Astrocyte of the spinal cord (primary cell): ENCODE data around the gene SNAP47.

Experiments
- DNase-seq: peaks from one replicate; pipeline ENCODE4 v3.0.0; 2011; ENCODE audit warnings: low read depth, low spot score
- H3K4me3 ChIP-seq: 2 replicates; pipeline ENCODE4 v1.5.1; 2011; ENCODE audit warnings: low read depth, mild to moderate bottlenecking, low read length, moderate library complexity
- CTCF ChIP-seq: IDR thresholded peaks from 2 replicates; pipeline ENCODE4 v1.5.1; 2012; ENCODE audit warnings: low read depth, mild to moderate bottlenecking, low read length, inconsistent platforms
- in situ Hi-C: cut with HindIII; loops from 2 replicates; pipeline ENCODE4 v1.10.0; 2017; ENCODE audit warnings: low sequenced_read_pairs

SNAP47 gene

DNA sequence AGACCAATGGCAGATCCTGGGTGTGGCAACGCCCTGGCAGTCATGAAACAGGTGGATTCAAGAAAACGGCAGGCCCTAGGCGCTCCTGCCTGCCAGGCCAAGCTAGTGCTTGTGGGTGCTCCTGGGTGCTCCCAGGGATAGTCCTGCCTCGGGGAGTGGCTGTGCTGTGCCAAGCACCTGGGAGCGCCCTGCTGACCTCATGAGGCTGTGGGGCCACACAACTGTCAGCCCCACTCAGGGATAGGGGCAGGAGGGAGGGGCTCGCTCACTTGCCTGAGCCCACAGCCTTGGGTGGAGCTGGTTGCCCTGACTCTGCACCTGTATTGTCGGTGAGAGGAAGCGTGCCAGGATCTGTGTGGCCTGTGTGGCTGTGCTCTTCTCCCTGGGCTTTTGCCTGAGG lies 9.4 kb downstream of the SNAP47 start:
- no peak for TF ChIP-seq CTCF
- DNase-seq = no peak
- in situ Hi-C loops = no loop called here
- H3K4me3 ChIP-seq = no peak overlapping the region

- H3K4me3 ChIP-seq = no peak overlapping the region
- DNase-seq = no peak
- TF ChIP-seq CTCF = no peak
- in situ Hi-C loops = no loop called here
Measured at GRCh38 chr1:227745568-227746265, 10.5 kb downstream of the SNAP47 start.

DNA sequence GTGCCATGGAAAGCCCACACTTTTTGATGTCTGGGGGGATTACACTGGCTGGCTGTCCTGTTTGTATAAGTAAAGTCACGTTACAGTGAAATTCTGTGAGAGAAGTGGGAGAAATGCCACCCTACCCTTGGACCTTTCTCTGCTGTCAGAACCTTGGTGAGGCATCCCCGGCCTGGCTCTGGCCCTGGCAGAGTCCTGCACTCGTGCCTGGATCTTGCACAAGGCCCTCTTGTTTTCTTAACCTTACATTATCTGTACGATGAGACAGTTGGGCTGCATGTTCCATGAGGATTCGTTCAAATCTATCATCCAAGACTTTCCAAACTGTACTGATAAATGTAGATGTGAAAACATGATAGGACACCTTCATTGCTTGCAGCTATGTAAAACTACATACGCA lies 11.4 kb downstream of the SNAP47 start:
- no peak overlapping the region for H3K4me3 ChIP-seq
- no peak for DNase-seq
- in situ Hi-C loops = no loop called here
- no peak for TF ChIP-seq CTCF

DNA sequence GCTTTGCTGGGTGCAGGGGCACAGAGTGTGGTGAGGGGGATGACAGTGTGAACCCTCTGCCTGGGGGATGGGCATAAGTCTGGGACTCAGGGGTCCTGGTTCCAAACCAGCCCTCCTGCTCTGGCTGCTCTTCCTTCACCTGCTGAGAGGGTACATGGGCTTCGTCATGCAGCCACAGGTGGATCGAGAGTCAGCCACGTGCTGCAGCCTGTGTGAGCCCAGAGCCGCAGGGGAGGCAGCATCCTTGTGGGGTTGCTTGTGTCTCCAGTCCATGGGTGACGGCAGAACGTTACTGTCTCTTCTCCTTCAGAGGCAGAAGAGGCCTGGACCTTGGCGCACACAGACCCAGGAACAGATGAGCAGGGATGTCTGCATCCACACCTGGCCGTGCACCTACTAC lies 12.1 kb downstream of the SNAP47 start:
- no peak overlapping the region for H3K4me3 ChIP-seq
- DNase-seq = no peak
- TF ChIP-seq CTCF = no peak
- in situ Hi-C loops = no loop called here

DNA sequence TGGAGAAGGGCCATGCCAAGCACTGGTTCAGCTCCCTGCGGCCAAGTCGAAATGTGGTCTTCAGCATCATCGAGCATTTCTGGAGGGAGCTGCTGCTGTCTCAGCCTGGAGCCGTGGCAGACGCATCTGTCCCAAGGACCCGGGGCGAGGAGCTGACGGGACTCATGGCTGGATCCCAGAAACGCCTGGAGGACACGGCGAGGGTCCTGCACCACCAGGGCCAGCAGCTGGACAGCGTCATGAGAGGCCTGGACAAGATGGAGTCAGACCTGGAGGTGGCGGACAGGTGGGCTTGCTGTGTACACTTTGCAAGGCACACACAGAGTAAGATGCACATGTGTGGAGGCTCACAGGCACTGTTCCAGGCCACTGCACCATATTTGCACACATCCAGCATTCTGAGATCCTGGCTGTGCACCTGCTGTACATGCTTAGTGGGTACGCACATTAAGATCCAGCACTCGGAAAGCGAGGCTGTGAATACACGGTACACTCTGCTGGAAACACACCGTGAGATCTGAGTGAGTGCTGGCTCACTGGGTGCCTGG lies 12.8 kb downstream of the SNAP47 start:
- no peak for TF ChIP-seq CTCF
- no peak for DNase-seq
- no peak overlapping the region for H3K4me3 ChIP-seq
- in situ Hi-C loops = no loop called here

DNA sequence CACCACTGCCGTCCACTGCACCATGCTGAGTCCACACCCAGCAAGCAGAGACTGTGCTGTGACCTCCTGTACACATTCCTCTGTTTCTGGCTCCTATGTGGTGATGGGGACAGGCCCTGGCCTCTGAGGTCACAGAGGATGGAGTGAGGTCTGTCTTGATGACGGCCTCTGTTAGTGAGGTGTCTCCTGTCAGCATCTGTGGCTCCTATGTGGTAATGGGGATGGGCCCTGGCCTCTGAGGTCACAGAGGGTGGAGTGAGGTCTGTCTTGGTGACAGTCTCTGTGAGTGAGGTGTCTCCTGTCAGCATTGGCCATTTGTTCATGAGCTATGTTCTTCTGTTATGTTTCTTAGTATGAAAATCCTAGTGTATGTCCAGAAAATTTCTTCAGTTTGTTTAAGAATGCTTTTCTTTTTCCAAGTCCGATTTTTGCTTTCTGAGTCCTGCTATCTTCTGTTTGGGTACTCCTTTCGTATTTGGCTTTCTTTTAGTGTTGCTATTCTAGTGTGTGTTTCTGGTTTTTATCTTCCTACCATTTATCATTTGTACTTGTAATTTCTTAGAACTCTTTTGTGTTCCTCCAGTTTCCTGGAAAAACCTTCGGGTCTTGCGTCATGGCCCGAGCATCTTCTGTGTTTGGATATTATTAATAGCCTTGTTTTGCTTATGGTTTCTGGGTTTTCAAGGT lies 13.4 kb downstream of the SNAP47 start:
- no peak for DNase-seq
- in situ Hi-C loops = no loop called here
- no peak for TF ChIP-seq CTCF
- H3K4me3 ChIP-seq = no peak overlapping the region
